HL-60/S4 (cell line): ENCODE measurements around the gene ROM1.
"Not testable (repeated sequence)": the region's sequence is repeated elsewhere in the genome, so short reads cannot be mapped to it uniquely, and the experiment has no call there.

Experiments used
- in situ Hi-C: fragments of 300-500 bp; cut with MboI; formaldehyde crosslinking; loops from 2 replicates; pipeline ENCODE4 v1.14.3; 2022; ENCODE audit warnings: low sequenced_read_pairs

The ROM1 gene

DNA sequence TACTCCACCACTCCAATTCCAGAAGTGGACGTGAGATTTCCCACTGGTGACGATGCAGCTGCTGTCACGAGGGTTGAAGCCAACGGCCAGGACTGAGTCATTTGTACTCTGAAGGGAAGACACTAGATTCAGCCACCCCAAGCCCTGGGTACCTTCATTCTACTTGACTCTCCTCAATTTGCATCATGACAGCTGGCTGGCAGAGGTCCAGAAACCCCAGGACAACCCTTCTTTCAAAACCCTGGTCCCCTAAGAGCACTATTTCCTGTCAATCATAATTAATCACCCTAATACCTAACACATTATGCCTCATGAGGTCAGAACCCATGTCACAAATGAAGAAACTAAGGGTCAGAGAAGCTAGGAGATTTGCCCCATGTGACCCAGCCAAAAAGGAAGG is 5.3 kb upstream of the ROM1 start:
- in situ Hi-C loops: no loop called here

DNA sequence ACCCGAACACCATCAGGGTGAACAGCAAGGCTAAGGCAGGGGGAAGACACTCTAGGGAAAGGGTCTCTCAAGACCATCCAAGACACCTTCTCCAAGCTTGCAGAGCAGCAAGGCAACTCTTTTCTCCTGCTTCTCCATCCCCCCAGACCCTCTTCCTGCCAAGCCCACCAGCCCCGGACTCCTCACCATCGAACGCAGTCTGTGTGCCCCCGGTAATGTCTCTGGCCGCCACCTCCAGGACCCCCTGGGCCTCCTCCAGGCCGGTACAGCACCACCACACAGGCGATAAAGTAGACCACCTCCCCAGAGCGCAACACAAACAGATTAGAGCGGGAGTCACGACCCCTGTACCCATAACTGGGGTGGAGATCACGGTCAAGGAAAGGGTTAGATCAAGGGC is 4.3 kb upstream of the ROM1 start:
- in situ Hi-C loops: no loop called here

DNA sequence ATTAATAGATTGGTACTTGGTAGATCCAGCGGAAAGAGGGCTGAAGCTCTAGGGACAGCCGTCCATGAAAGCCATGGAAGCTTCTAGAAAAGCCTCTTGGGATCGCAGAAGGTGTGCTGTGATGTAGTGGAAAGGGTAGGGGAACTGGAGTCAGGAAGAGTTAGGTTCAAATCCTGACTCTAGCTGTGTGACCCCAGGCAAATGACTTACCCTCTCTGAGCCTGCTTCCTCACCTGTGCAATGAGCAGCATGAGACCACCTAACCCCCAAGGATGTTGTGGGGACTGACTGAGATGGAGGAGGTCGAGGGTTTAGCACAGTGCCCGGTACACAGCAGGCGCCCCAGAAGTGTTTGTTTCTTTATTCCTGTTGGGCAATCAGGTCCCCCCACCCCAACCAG is 2.7 kb upstream of the ROM1 start:
- in situ Hi-C loops: no loop called here

DNA sequence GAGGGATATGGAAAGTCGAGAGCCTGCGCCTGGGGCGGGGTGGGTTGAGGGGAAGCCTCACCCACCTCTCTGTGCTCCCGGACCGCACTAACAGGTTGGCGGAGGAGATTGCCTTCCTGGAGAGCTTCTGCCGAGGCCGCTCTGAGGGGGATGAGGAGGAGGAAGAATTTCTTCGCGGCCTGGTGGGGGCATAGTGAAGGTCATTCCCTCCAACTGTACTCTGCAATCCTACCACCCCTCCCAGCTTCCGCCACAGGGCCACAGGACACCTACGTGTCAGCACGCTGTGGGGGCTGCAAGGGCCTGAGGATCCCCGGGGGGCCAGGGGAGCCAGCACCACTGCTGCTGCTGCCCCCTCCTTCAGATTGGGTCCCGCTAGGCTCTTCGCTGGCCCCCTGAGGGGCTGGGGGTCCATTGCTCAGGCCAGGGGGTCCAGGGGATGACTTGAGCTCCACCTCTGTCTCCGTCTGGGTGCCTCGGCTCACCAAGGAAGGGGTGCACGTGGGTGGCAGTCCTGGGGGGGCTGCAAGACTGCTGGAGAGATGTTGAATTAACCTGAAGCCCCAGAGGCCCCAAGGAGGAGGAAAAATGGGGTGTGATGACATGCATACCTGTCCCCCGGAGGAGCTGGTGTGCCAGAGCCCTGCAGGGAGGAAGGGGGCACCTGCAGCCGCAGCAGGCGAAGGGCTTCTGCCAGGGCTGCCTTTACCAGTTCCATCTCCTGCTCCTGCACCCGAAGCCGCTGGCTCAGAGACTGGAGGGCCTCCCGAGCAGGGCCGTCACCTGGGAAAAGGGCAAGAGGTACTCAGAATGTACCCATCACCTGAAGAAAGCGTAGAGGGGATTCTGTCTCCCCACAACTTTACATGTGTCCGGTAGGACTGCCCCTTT is 2.0 kb upstream of the ROM1 start:
- in situ Hi-C loops: no loop called here

DNA sequence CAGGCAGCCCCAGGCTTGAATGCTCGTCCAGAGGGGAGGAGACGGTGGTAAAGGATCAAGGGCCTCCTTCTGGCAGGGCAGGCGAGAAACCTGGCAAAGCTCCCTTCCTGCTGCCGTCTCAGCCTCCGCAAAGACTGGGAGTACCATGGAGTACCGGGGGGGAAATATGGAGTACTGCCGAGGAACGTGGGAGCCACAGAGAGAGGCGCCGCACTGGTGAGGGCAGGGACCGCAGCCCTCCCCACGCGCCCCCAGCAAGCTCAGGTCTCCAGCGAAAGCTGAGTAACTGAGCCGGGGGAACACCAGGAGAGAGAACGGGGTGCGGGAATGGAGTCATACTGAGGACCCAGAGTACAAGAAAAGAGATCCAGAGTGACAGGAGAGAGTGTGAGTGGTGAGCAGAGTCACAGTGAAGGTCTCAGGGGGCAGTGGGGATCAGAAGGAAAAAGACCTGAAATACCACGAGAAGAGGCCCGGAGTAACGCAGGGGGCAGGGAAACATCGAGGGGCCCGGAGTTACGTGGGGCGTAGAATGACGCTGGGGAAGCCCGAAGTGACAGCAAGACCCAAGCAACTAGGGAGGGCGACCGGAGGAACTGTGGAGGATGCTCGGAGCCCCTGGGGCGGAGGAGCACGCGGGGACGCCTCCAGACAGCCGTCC is 1.2 kb upstream of the ROM1 start:
- in situ Hi-C loops: no loop called here

DNA sequence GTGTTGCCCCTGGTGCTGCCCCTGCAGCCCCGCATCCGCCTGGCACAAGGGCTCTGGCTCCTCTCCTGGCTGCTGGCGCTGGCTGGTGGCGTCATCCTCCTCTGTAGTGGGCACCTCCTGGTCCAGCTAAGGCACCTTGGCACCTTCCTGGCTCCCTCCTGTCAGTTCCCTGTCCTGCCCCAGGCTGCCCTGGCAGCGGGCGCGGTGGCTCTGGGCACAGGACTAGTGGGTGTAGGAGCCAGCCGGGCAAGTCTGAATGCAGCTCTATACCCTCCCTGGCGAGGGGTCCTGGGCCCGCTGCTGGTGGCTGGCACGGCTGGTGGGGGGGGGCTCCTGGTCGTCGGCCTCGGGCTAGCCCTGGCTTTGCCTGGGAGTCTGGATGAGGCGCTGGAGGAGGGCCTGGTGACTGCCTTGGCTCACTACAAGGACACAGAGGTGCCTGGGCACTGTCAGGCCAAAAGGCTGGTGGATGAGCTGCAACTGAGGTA is 278 bp downstream of the ROM1 start:
- in situ Hi-C loops: no loop called here

DNA sequence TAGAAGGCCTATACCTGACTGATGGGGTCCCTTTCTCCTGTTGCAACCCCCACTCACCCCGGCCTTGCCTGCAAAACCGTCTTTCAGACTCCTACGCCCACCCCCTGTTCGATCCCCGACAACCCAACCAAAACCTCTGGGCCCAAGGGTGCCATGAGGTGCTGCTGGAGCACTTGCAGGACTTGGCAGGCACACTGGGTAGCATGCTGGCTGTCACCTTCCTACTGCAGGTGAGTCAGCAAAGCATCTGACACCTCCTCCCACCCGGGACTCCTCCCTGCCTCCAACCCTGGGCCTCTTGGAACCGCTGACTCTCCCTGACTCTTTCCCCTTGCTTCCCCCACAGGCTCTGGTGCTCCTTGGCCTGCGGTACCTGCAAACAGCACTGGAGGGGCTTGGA is 1.2 kb downstream of the ROM1 start:
- in situ Hi-C loops: no loop called here

DNA sequence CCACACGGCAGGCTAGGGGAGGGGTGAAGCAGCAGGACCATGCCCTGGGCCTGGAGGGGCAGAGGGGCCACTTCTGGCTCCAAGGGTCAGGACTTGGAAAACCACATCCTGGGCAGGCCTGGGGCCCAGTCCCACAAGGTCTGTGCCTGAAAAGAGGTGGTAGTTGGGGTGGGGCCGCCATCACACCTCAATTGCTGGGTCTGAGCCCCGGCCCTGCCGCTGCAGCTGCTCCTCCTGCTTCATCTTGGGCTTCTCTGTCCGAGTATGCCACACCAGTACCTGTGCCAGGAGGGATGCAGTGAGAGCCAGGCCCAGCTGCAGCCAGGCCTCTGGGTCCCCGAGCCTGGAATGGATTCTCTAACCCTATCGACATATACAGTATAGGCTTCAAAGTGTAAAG is 2.5 kb downstream of the ROM1 start:
- in situ Hi-C loops: no loop called here

DNA sequence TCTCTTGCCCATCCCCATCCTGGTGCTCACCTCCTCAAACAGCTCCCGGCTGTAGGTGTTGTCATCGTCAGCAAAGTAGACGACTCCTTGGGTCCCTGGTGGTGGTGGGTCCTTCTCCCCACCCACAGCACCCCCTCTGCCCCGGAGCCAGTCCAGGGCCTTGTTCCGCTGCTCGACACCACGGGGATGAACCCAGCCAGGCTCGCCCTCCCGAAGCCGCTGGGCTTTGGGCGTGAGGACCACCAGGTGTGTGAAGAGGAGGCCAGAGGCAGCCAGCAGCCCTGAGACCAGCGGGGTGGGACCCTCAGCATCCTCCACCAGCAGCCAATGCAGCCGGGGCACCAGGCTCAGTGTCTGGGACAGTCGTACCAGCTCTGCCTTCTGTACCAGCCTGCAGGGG is 3.9 kb downstream of the ROM1 start:
- in situ Hi-C loops: not testable (repeated sequence)

DNA sequence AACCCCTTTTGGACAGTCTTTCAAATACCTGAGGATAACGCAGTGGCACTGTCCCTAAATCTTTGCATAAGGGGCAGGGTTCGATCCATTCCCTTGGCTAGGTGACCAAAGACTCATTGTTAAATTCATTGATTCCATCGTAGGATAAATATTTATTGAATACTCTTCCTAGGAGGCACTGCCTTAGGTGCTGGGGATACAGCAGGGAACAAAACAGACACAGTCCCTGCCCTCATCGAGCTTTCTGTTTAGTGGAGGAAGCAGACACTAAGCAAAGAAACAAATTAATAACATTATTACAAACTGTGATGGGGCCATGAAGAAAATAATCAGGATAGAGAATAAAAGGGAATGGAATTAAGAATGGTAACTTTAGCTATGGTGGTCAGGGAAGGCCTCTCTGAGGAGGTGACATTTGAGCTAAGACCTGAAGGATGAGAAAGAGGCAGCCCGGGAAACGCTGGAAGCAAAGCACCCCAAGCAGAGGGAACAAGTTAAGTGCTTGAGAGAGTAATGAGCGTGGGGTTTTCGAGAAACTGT is 8.0 kb downstream of the ROM1 start:
- in situ Hi-C loops: no loop called here

DNA sequence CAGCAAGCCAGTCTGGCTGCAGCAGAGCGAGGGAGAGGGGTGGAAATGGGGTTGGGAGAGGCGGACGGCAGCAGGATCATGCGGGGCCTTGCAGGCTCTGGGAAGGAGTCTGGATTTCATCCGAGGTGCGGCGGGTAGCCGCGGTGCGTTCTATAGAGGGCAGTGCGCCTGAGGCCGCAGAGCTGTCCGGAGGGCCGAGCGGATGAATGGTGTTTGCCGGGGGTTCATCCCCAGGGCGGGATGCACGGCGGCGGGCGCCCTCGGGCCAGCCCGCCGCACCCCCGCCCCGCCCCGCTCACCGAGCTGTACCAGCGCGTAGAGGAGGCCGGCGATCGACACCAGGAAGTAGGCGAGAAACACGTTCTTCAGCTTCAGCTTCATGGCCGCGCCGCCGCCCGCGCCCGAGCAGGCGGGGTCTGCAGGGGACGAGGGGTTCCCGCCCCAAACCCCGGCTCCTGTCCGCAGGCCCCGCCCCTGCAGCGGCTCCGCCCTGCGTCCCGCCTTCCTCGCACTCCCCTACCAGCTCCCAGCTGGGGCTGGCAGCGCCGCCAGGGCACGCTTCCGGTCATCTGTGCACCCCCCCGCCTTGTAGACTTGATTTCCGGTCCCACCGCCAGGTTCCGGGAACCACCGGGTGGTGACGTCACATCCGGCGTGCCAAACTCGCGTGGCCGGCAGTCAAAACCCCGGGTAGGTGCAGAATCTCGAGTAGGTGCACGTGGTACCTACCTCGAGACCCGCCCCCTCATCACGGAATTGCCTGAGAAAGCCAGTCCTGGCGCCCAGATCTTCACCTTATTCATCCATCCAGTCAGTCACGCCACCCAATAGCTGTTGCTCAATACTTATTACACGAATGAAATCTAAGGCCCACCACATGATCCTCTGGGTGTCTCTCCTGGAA is 8.8 kb downstream of the ROM1 start, which contains the start of gene B3GAT3:
Gene B3GAT3, minus strand, starts transcription at position 420 of the 904 bp plus-strand sequence. Its CDS starts 39 bp downstream, at position 381.
- in situ Hi-C loops: no loop called here

DNA sequence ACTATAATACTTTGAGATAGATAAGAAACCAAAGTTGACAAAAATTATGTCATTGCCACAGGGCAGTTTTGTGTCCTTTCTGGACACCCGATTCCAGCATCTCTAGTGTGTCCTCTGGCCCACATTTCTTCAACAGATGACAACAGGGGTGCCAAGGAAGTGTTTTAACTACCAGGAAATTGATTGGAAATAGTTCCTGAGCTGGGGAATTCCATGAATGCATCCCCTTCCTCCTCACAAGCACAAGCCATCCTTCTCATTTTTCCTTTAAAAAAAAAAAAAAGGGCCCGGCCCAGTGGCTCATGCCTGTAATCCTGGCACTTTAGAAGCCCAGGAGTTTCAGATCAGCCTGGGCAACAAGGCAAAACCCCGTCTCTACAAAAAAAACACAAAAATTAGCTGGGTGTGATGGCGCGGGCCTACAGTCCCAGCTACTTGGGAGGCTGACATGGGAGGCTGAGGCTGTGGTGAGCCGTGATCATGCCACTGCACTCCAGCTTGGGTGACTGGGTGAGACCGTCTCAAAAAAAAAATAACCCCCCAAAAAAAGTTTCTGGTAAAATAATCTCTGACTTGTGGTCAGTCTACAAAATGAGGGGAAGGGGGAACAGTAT is 9.5 kb downstream of the ROM1 start:
- in situ Hi-C loops: no loop called here

DNA sequence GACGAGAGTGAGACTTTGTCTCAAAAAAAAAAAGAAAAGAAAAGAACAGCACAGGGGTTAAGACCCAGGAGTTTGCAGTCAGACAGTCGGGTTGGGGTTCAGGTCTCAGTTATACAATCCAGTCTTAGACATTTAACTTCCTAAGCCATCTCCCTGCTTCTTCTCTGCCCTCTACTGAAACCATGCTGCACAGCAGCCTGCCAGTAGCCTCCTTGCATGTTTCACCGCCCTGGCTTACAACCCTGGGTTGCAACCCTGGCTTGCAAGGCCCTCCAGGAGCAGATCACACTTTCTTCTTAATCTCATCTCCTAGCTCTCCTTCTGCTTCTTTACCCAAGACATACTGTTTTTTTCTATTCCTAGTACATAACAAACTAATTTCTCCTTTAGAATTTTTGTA is 14.7 kb downstream of the ROM1 start:
- in situ Hi-C loops: no loop called here

DNA sequence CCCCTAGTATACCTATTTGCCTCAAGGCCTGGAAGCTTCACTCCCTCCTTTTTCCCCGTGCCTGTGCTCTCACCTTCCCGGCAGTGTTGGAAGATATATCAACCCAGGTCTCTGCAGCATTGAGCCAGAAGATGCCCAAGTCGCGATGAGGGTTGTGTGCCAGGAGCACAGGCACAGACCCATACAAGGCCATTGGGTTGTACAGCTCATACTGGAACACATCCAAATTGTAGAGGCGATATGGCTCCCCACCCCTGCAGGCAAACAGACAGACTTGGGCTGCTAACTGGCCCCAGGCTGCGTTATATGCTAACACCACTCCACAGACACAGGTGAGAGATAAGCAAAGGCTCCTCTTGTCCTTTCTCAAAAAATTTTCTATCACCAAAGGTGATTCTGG is 19.4 kb downstream of the ROM1 start:
- in situ Hi-C loops: no loop called here

DNA sequence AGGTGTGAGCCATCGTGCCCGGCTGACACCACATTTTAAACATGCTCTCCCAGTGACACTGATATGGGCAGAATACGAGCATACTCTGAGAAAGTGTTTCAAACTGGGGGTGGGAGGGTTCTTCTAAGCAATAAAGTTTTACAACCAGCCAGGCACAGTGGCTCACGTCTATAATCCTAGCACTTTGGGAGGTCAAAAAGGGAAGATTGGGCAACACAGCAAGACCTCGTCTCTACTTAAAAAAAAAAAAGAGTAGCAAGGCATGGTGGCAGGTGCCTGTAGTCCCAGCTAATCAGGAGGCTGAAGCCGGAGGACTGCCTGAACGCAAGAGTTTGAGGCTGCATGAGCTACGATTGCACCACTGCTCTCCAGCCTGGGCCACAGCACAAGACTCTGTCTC is 31.2 kb downstream of the ROM1 start:
- in situ Hi-C loops: no loop called here

DNA sequence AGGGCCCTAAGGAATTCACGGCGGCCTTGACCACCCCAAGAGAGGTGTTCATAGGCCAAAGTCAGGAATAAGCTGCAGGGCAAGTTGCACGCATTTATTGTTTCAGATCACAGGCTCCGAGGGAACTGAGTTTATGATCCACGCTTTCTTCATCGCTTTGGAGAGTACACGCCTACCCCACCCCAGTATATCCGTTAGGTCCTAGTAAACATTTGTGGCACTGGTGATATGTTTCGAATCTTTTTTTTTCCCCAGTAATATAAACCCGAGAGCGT is 32.6 kb downstream of the ROM1 start:
- in situ Hi-C loops: no loop called here

DNA sequence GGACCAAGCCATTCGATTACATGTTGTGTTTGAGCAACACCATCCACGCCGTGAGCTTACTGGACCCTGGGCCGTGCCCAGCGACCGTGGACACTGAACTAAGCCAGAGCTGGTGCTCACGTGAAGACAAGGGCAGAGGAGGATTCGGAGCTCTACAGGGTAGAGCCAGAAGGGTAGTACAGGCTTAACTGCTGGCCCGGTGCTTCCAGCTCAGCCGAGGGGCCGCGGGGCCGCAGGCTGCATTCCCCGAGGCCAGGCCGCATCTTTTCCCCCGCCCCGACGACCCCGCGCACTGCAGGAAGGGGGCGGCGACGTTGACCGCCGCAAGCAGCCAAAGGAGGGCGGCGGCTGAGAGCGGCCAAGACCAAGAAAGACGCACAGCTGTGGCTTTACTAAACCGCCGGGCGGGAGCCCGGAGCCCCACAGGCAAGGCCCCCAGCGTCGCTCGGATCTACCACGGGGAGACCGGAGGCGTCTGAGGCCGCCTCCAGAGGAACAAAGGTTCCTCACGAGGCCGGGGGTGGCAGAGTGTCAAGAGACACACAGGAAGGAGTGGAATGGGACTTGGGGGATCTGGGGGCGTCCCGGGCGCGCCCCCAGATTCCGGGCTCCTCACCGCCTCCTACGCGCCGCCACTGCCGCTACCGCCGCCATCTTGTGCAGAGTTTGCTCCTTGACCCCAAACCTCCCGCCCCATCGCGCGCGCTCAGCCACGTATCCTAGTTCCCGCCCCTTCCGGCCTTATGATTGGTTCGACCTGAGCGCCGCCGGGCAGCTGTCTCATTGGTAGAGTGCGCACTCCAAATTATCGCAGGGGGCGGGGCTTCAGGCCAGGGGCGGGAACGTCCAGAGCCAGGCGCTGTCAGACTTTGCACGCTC is 33.1 kb downstream of the ROM1 start, which contains the start of gene GANAB:
Gene GANAB, minus strand, starts transcription at position 668 of the 879 bp plus-strand sequence. Its CDS starts 14 bp downstream, at position 654.
- in situ Hi-C loops: no loop called here

DNA sequence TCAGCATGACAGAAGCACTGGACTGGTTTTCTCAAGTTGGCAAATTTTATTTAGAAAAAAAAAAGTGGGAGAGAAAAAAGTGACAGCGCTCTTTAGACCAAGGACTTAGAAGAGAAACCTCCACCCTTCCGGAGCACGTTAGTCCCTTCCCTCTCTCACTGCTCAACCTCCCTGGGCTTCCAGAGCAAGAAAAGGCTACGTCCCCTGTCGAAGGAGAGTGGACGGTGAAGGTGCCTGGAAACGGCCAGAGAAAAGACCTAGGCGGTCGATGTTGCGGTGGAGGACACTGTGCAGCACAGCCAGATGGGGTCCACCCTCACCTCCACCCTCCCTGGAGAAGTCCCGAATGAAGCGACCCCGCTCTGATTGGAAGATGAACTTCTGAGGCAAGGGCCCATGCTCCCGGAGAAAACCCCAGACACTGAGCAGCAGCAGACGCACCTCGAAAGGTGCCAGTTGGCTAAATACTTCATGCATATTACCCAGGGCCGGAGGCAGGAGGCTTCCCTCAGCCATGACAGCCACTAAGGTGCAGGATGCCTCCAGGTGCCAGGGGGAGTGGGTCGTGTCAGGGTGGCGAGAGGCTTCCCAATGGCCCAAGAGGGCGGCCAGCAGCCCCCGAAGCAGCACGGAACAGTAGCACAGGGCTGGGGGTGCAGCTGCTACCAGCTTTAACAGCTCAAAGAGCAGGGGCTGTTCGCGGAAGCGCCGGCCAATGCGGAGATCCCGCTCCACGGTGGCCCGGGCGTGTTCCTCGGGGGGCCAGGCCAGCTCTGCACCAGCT is 34.0 kb downstream of the ROM1 start:
- in situ Hi-C loops: no loop called here

DNA sequence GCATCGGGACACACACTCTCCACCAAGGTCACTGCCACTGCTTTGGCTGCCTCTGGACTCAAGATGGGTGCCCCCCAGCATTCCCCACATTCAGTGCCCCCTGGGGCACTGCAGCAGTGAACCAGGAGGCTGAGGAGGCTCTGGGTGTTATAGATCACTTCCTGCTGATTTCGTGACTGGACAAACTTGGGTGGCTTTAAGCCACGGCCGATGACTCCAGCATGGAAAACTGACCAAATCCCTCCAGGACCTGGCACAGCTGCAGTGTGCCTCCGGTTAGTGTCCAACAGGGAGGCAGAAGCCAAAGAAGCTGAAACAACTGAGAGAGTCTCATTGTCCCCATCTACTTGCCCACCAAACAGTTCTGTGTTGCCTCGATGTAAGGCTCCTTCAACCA is 34.5 kb downstream of the ROM1 start:
- in situ Hi-C loops: no loop called here
